Smooth muscle cell (in vitro differentiated cells): ENCODE data around the gene COL27A1. TPM values are rescaled to one million over a fixed set of nuclear protein-coding genes. Genes with fewer than 3 reads are reported as not detected.

Experiments used
- DNase-seq: peaks from one replicate; lab custom pipeline; 2025; ENCODE audit not compliant: unreplicated experiment; lab: John Stamatoyannopoulos, UW
- H2AFZ ChIP-seq: fragments of 200-600 bp; sonication (generic); 2 replicates; pipeline ENCODE4 v1.6.0; 2016; ENCODE audit warnings: antibody characterized with exemption, low read depth, mild to moderate bottlenecking
- H3F3A ChIP-seq: fragments of 200-600 bp; sonication (generic); 2 replicates; pipeline ENCODE4 v1.6.0; 2017; ENCODE audit warnings: antibody characterized with exemption, low read depth
- H3K27ac ChIP-seq: fragments of 200-600 bp; sonication (generic); 2 replicates; pipeline ENCODE4 v1.5.1; 2016; ENCODE audit warnings: low read depth, mild to moderate bottlenecking
- H3K27me3 ChIP-seq: fragments of 200-600 bp; sonication (generic); 2 replicates; pipeline ENCODE4 v1.6.1; 2016; ENCODE audit warnings: low read depth, mild to moderate bottlenecking
- H3K36me3 ChIP-seq: fragments of 200-600 bp; sonication (generic); 2 replicates; pipeline ENCODE4 v1.5.1; 2016; ENCODE audit warnings: low read depth
- H3K4me1 ChIP-seq: fragments of 200-600 bp; sonication (generic); 2 replicates; pipeline ENCODE4 v1.5.1; 2016; ENCODE audit warnings: low read depth
- H3K4me2 ChIP-seq: fragments of 200-600 bp; sonication (generic); 2 replicates; pipeline ENCODE4 v1.6.0; 2016; ENCODE audit warnings: mild to moderate bottlenecking
- H3K4me3 ChIP-seq: fragments of 200-600 bp; sonication (generic); 2 replicates; pipeline ENCODE4 v1.5.1; 2016; ENCODE audit warnings: mild to moderate bottlenecking
- H3K79me2 ChIP-seq: fragments of 200-600 bp; sonication (generic); 2 replicates; pipeline ENCODE4 v1.6.0; 2016; ENCODE audit warnings: low read depth, mild to moderate bottlenecking
- H3K9ac ChIP-seq: fragments of 200-600 bp; sonication (generic); 2 replicates; pipeline ENCODE4 v1.6.0; 2016; ENCODE audit warnings: low read depth
- H3K9me3 ChIP-seq: fragments of 200-600 bp; sonication (generic); replicated peaks from 2 replicates; pipeline ENCODE4 v1.5.1; 2016; ENCODE audit warnings: low read depth
- H4K20me1 ChIP-seq: fragments of 200-600 bp; sonication (generic); 2 replicates; pipeline ENCODE4 v1.6.0; 2016; ENCODE audit warnings: low read depth
- CTCF ChIP-seq: fragments of 200-600 bp; sonication (generic); IDR thresholded peaks from 2 replicates; pipeline ENCODE4 v1.5.1; 2017; ENCODE audit warnings: borderline replicate concordance, mild to moderate bottlenecking, antibody characterized with exemption; ENCODE audit not compliant: insufficient read depth, poor library complexity, severe bottlenecking
- WGBS: methylation state at CpG from one replicate; pipeline ENCODE4 v1.1.7; 2016; ENCODE audit warnings: low lambda C conversion rate; 5-methylcytosine and 5-hydroxymethylcytosine counted together
- polyA plus RNA-seq: library from polyadenylated mRNA; unstranded; fragments of >200 nt; fragmentation: Nextera tagmentation; extraction: Ambion mirVana; gene quantifications from 2 replicates; pipeline ENCODE4 v1.2.1, GENCODE V29; 2016
- total RNA-seq: library from RNA; depleted of rRNA; stranded (reverse); fragments of >200 nt; gene quantifications from 2 replicates; pipeline ENCODE4 v1.2.3, GENCODE V29; 2014

COL27A1 gene
- total and polyA plus RNA-seq, 2 experiments from 2014 or later: 18.1 to 19.9 TPM

GRCh38 chr9:114176624-114177291 is 21.4 kb downstream of the COL27A1 start:
- H2AFZ ChIP-seq: no peak overlapping the region
- H4K20me1 ChIP-seq: peaks cover 7% of the 10 kb centered on the region
- H3K4me1 ChIP-seq: peaks cover 19% of the 10 kb centered on the region
- H3K36me3 ChIP-seq: no peaks in the 10 kb centered on the region
- H3K9ac ChIP-seq: peak overlapping the region; percentile 93
- peaks cover 22% of the 10 kb centered on the region for H3F3A ChIP-seq
- DNase-seq: no peak
- no peaks in the 10 kb centered on the region for H3K79me2 ChIP-seq
- H3K27ac ChIP-seq: peak overlapping the region; percentile 99
- H3K4me2 ChIP-seq: peak overlapping the region; percentile 51
- no peak for TF ChIP-seq CTCF
- H3K9me3 ChIP-seq: no peaks in the 10 kb centered on the region
- no peaks in the 10 kb centered on the region for H3K27me3 ChIP-seq
- 23% methylated on average over 11 of the region's 11 CpGs for WGBS
- no peak overlapping the region for H3K4me3 ChIP-seq

- H3K79me2 ChIP-seq: no peaks in the 10 kb centered on the region
- DNase-seq: no peak
- no peaks in the 10 kb centered on the region for H3K9me3 ChIP-seq
- H2AFZ ChIP-seq: no peak overlapping the region
- H4K20me1 ChIP-seq: peaks cover 11% of the 10 kb centered on the region
- H3K27ac ChIP-seq: peak overlapping the region; percentile 99
- peak overlapping the region; percentile 51 for H3K4me2 ChIP-seq
- H3K4me1 ChIP-seq: peaks cover 19% of the 10 kb centered on the region
- TF ChIP-seq CTCF: no peak
- WGBS: 16% methylated on average over 6 of the region's 6 CpGs
- no peak overlapping the region for H3K4me3 ChIP-seq
- H3K36me3 ChIP-seq: no peaks in the 10 kb centered on the region
- no peaks in the 10 kb centered on the region for H3K27me3 ChIP-seq
- peak overlapping the region; percentile 93 for H3K9ac ChIP-seq
- H3F3A ChIP-seq: peaks cover 21% of the 10 kb centered on the region
These were observed 22.2 kb downstream of the COL27A1 start for GRCh38 chr9:114177423-114178064.

DNA sequence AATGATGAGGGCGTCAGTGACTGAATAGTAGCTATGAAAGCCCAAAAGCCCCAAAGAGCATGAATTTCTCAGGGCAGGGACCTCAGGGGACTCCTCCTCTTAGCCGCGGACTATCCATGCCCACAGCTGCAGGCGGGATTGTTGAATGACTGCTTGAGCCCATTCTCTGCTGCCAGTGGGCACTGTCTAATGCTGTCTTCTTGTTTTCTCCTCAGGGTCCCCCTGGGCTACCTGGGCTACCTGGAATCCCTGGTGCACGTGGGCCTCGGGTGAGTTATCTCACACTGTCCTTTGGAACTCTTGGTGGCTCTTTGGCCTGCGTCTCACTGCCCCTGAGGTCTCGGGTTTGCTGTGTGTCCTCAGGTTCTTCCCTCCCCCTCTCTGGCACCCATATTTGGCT is 22.7 kb downstream of the COL27A1 start:
- Histone ChIP-seq H3K27me3 (no peaks in the 10 kb centered on the region), H3F3A (peaks cover 21% of the 10 kb centered on the region), H3K4me3 (no peak overlapping the region), H3K9ac (no peak overlapping the region), H3K4me1 (peaks cover 19% of the 10 kb centered on the region), H4K20me1 (peaks cover 12% of the 10 kb centered on the region), H3K79me2 (no peaks in the 10 kb centered on the region), H3K27ac (peak overlapping the region; percentile 99), H3K9me3 (no peaks in the 10 kb centered on the region), H3K36me3 (no peaks in the 10 kb centered on the region), H3K4me2 (peak overlapping the region; percentile 7), H2AFZ (no peak overlapping the region)
- no peak for DNase-seq
- no peak for TF ChIP-seq CTCF
- WGBS: 61% methylated on average over 8 of the region's 8 CpGs
